Neural progenitor cell (in vitro differentiated cells): ENCODE measurements around the gene ARSD. TPM values are rescaled to one million over a fixed set of nuclear protein-coding genes. Genes with fewer than 3 reads are reported as not detected.
"Not testable (repeated sequence)": the region's sequence is repeated elsewhere in the genome, so short reads cannot be mapped to it uniquely, and the experiment has no call there.

Experiments used
- DNase-seq: peaks from one replicate; pipeline ENCODE4 v3.0.0-alpha.2; 2016; ENCODE audit warnings: low spot score
- H2AFZ ChIP-seq: fragments of 200-600 bp; sonication (generic); replicated peaks from 2 replicates; pipeline ENCODE4 v1.6.1; 2016; ENCODE audit warnings: antibody characterized with exemption
- H3F3A ChIP-seq: fragments of 200-600 bp; sonication (generic); 2 replicates; pipeline ENCODE4 v1.6.1; 2016; ENCODE audit warnings: antibody characterized with exemption, low read depth
- H3K27ac ChIP-seq: fragments of 200-600 bp; sonication (generic); 2 replicates; pipeline ENCODE4 v1.5.1; 2016; ENCODE audit warnings: mild to moderate bottlenecking
- H3K27me3 ChIP-seq: fragments of 200-600 bp; sonication (generic); 2 replicates; pipeline ENCODE4 v1.6.1; 2016; ENCODE audit warnings: mild to moderate bottlenecking, moderate library complexity
- H3K36me3 ChIP-seq: fragments of 200-600 bp; sonication (generic); 2 replicates; pipeline ENCODE4 v1.5.1; 2016
- H3K4me1 ChIP-seq: fragments of 200-600 bp; sonication (generic); 2 replicates; pipeline ENCODE4 v1.6.1; 2016; ENCODE audit warnings: mixed run types
- H3K4me2 ChIP-seq: fragments of 200-600 bp; sonication (generic); 2 replicates; pipeline ENCODE4 v1.6.1; 2016
- H3K4me3 ChIP-seq: fragments of 200-600 bp; sonication (generic); 2 replicates; pipeline ENCODE4 v1.5.1; 2016
- H3K79me2 ChIP-seq: fragments of 200-600 bp; sonication (generic); 2 replicates; pipeline ENCODE4 v1.6.1; 2016; ENCODE audit warnings: low read depth
- H3K9ac ChIP-seq: fragments of 200-600 bp; sonication (generic); 2 replicates; pipeline ENCODE4 v1.6.1; 2016
- H3K9me3 ChIP-seq: fragments of 200-600 bp; sonication (generic); 2 replicates; pipeline ENCODE4 v1.5.1; 2016; ENCODE audit warnings: low read depth
- H4K20me1 ChIP-seq: fragments of 200-600 bp; sonication (generic); 2 replicates; pipeline ENCODE4 v1.6.1; 2016; ENCODE audit warnings: low read depth
- H3K27ac Mint-ChIP-seq: 3 replicates; pipeline ENCODE4 v1.8.0; 2021; ENCODE audit warnings: mixed read lengths
- H3K27me3 Mint-ChIP-seq: 2 replicates; pipeline ENCODE4 v1.8.0; 2022; ENCODE audit warnings: low read depth, mild to moderate bottlenecking, inconsistent platforms, moderate library complexity, mixed read lengths; ENCODE audit not compliant: insufficient read depth
- H3K36me3 Mint-ChIP-seq: 3 replicates; pipeline ENCODE4 v1.8.0; 2021; ENCODE audit warnings: mixed read lengths
- H3K4me1 Mint-ChIP-seq: 3 replicates; pipeline ENCODE4 v1.8.0; 2021; ENCODE audit warnings: mixed read lengths
- H3K4me3 Mint-ChIP-seq: 3 replicates; pipeline ENCODE4 v1.8.0; 2021; ENCODE audit warnings: mild to moderate bottlenecking, moderate library complexity, mixed read lengths
- H3K9me3 Mint-ChIP-seq: 3 replicates; pipeline ENCODE4 v1.8.0; 2020; ENCODE audit warnings: mixed read lengths
- EZH2 ChIP-seq: fragments of 200-600 bp; sonication (generic); IDR thresholded peaks from 2 replicates; pipeline ENCODE4 v1.6.1; 2017; ENCODE audit warnings: antibody characterized with exemption, mild to moderate bottlenecking, moderate library complexity
- EZH2phosphoT487 ChIP-seq: fragments of 200-600 bp; sonication (generic); IDR thresholded peaks from 2 replicates; pipeline ENCODE4 v1.6.1; 2017; ENCODE audit warnings: antibody characterized with exemption
- total RNA-seq: library from RNA; depleted of rRNA; stranded (reverse); fragments of >200 nt; gene quantifications from 2 replicates; pipeline ENCODE4 v1.2.3, GENCODE V29; 2015; ENCODE audit warnings: low replicate concordance
- TF ChIP-seq, protein P1 (sequence below): fragments of 200-600 bp; sonication (generic); IDR thresholded peaks from 2 replicates; pipeline ENCODE4 v1.5.1; 2017; ENCODE audit warnings: antibody characterized with exemption, mild to moderate bottlenecking

ARSD gene
- total RNA-seq, 1 donor from 2014 or later: 4.3 TPM

DNA sequence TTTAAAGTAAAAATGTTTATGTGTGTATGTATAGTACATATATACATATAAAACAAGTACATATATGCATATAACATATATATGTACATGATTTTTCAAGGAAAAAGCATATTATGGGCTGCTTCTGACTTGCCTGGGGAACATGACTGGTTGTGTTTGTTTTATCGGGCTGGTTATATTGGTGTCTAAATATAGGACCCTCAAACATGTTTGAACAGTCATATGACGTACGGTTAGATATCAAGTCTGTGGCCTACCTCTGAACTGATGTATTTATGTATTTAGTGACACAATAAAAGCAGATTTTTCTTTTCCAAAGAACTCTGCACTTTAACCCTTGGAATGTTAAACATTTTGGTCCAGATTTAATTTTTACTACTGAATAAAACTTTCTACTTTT, 37.9 kb upstream of the ARSD start:
- no peak overlapping the region for H3K27ac Mint-ChIP-seq
- H3K27ac ChIP-seq: no peak overlapping the region
- H3K4me3 ChIP-seq: no peak overlapping the region
- no peak overlapping the region for H3K4me2 ChIP-seq
- H3K4me3 Mint-ChIP-seq: no peak overlapping the region
- no peak overlapping the region for H3K9ac ChIP-seq
- no peaks in the 10 kb centered on the region for H3K9me3 ChIP-seq
- no peaks in the 10 kb centered on the region for H4K20me1 ChIP-seq
- H3F3A ChIP-seq: peaks cover 48% of the 10 kb centered on the region
- H2AFZ ChIP-seq: no peak overlapping the region
- H3K79me2 ChIP-seq: no peaks in the 10 kb centered on the region
- H3K27me3 ChIP-seq: no peaks in the 10 kb centered on the region
- no peaks in the 10 kb centered on the region for H3K36me3 Mint-ChIP-seq
- peaks cover 46% of the 10 kb centered on the region for H3K4me1 Mint-ChIP-seq
- H3K9me3 Mint-ChIP-seq: peaks cover 13% of the 10 kb centered on the region
- peaks cover 38% of the 10 kb centered on the region for H3K4me1 ChIP-seq
- peaks cover 5% of the 10 kb centered on the region for H3K27me3 Mint-ChIP-seq
- DNase-seq: no peak
- H3K36me3 ChIP-seq: no peaks in the 10 kb centered on the region
- TF ChIP-seq EZH2 (no peak), EZH2phosphoT487 (no peak)
- TF ChIP-seq, protein P1, sequence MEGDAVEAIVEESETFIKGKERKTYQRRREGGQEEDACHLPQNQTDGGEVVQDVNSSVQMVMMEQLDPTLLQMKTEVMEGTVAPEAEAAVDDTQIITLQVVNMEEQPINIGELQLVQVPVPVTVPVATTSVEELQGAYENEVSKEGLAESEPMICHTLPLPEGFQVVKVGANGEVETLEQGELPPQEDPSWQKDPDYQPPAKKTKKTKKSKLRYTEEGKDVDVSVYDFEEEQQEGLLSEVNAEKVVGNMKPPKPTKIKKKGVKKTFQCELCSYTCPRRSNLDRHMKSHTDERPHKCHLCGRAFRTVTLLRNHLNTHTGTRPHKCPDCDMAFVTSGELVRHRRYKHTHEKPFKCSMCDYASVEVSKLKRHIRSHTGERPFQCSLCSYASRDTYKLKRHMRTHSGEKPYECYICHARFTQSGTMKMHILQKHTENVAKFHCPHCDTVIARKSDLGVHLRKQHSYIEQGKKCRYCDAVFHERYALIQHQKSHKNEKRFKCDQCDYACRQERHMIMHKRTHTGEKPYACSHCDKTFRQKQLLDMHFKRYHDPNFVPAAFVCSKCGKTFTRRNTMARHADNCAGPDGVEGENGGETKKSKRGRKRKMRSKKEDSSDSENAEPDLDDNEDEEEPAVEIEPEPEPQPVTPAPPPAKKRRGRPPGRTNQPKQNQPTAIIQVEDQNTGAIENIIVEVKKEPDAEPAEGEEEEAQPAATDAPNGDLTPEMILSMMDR: no peak

DNA sequence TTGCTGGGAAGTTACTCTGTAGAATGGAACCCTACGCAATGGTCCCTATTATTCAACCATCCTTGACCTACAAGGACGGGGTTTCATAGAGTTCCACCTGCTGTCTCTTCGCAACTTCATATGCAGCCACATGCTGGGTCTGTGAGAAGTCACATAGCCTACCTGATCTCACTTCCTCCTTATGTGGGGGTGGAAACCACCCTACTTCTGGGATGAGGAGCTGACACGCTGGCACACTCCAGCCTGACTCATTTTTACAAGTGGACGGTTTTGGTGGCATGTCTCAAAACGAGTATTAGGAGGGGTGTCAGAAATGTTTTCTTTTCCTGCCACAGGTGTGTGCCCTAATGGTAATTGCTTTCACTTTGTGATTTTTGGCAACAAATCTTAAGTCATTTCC, 36.8 kb upstream of the ARSD start:
- Histone ChIP-seq H3K79me2 (no peaks in the 10 kb centered on the region), H3K27ac (no peak overlapping the region), H3K9me3 (no peaks in the 10 kb centered on the region), H3K36me3 (no peaks in the 10 kb centered on the region), H3K4me3 (no peak overlapping the region), H3K9ac (no peak overlapping the region), H3K4me2 (no peak overlapping the region), H3F3A (peaks cover 59% of the 10 kb centered on the region), H4K20me1 (no peaks in the 10 kb centered on the region), H3K27me3 (no peaks in the 10 kb centered on the region), H3K4me1 (peaks cover 45% of the 10 kb centered on the region), H2AFZ (no peak overlapping the region)
- peaks cover 53% of the 10 kb centered on the region for H3K4me1 Mint-ChIP-seq
- H3K36me3 Mint-ChIP-seq: no peaks in the 10 kb centered on the region
- H3K9me3 Mint-ChIP-seq: peaks cover 6% of the 10 kb centered on the region
- no peak for DNase-seq
- no peak overlapping the region for H3K27ac Mint-ChIP-seq
- no peak overlapping the region for H3K4me3 Mint-ChIP-seq
- peaks cover 2% of the 10 kb centered on the region for H3K27me3 Mint-ChIP-seq
- TF ChIP-seq, protein P1: no peak
- TF ChIP-seq EZH2phosphoT487: no peak
- no peak for TF ChIP-seq EZH2

DNA sequence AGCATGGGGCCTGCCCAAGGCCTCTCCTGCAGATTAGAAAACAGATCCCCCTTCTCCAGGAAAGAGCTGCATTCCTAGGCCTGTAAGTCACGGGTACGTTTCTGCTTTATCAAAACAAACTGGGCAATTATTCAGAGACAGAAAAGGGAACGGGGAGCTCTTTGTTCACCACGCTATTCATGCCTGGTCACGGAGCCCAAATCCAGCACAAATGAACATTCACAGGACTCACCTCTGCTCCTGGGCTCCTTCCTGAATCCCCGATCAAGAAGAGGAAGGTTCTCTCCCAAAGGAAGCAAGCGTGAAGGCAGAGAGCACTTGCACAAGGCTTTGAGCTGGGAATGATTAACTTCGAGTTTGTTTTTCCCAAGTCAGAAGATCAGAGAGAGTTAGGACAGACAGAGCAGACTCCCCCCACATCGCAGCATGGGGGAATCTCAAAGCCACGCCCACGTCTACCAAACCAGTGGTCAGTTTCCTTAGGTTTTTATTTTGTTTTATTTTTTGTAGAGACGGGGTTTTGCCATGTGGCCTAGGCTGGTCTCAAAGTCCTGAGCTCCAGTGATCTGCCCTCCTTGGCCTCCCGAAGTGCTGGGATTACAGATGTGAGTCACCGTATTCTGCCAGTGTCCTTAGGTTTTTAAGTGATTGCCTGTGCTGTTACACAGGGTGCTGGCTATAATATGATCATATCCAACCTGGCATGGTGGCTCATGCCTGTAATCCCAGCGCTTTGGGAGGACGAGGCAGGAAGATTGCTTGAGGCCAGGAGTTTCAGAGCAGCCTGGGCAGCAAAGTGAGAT, 35.1 kb upstream of the ARSD start:
- not testable (repeated sequence) for H3K36me3 Mint-ChIP-seq, H4K20me1 ChIP-seq, H3K36me3 ChIP-seq, H3K27me3 Mint-ChIP-seq, H3K9ac ChIP-seq, H3K4me3 ChIP-seq, H3K4me2 ChIP-seq, H3K79me2 ChIP-seq, H3K9me3 Mint-ChIP-seq, H3K9me3 ChIP-seq, H3K27me3 ChIP-seq
- Histone ChIP-seq H2AFZ (peak overlapping the region; percentile 58), H3K4me1 (peaks cover 48% of the 10 kb centered on the region), H3F3A (peaks cover 59% of the 10 kb centered on the region), H3K27ac (peak overlapping the region; percentile 57)
- peak; percentile 22 for DNase-seq
- H3K4me3 Mint-ChIP-seq: peak overlapping the region; percentile 72
- peak overlapping the region; percentile 100 for H3K27ac Mint-ChIP-seq
- peaks cover 53% of the 10 kb centered on the region for H3K4me1 Mint-ChIP-seq

DNA sequence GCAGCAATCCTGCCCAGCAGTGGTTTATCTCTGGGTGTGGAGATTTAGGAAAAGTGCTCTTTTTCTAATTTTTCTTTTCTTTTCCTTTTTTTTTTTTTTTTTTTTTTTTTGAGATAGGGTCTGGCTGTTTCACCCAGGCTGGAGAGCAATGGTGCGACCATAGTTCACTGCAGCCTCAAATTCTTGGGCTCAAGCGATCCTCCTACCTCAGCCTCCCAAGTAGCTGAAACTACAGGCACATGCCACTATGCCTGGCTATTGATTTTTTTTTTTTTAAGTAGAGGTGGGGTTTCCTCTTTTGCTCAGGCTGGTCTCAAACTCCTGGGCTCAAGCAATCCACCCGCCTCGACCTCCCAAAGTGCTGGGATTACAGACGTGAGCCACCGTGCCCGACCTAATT, 34.3 kb upstream of the ARSD start:
- H3K36me3 ChIP-seq, H3K36me3 Mint-ChIP-seq, H3K9ac ChIP-seq, H3K4me3 Mint-ChIP-seq, H3K27ac ChIP-seq, H2AFZ ChIP-seq, H3K4me3 ChIP-seq, H3K27me3 ChIP-seq, H3K27me3 Mint-ChIP-seq, H3K9me3 Mint-ChIP-seq, H3K9me3 ChIP-seq, H3K27ac Mint-ChIP-seq, H3K79me2 ChIP-seq, DNase-seq, H4K20me1 ChIP-seq, H3K4me2 ChIP-seq: not testable (repeated sequence)
- Histone ChIP-seq H3K4me1 (peaks cover 45% of the 10 kb centered on the region), H3F3A (peaks cover 59% of the 10 kb centered on the region)
- H3K4me1 Mint-ChIP-seq: peaks cover 47% of the 10 kb centered on the region
